Middle frontal gyrus (tissue), 1 donor: ENCODE results near the gene SFXN5.

ENCODE experiments used
- DNase-seq: peaks from one replicate; pipeline ENCODE4 v3.0.0-alpha.2; 2015; ENCODE audit warnings: low spot score; ENCODE audit errors: extremely low spot score

Gene SFXN5

DNA sequence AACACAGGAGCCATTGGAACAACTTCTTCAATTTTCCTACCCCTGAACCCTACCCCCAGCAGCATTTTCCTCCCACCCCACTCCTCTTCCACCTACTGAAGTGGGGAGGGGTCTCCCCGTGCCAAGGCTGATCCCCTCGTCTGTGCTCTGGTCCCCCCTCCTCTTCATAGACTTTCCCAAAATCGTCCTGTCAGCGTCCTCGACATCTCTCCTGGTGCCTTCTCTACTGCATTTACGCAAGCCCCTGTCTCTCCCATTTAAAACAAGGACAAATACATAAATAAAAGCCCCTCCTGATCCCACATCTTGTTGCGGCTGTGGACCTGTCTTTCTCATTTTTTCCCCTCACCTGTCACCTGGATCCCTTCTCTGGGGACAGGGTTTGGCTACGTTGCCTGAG, 112.0 kb downstream of the SFXN5 start:
- no peak for DNase-seq

DNA sequence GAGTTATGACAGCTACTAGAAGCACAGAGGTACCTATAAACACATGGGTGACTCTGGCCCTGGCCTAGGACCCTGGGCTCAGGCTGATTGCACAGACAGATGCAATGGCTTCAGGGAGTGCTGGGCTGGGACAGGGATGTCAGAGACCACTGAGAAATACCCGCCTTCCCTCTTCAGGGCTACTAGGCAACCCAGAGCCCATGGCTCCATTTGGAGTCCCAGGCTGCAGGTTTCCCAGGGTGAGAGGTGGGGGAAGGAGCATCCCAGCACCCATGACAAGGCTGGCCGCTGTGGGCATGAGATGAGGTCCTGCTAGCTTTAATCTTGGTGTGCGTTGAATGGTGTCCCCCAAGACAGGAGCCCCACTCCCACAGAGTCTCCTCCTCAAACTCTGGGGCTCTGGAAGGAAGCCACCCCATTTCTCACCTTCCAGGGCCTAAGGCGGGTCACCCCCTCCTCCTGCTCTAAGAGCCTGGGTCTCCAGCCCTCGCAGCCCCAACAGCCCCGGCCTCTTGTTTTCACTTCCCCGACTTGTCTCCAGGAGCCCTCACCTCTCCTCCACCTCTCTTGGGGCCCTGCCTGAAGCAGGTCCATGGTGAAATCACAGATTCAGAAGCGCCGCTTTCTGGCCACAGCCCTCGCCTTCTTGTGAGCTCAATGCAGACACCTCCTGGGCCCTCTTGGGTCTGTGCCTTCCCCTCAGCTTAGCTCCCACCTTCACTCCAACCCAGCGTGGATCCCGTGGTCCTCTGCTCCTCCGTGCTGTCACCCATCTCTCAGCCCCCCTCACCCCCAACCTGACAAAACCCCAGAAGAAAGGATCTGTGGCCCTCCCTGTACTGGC, 112.7 kb downstream of the SFXN5 start:
- no peak for DNase-seq

DNA sequence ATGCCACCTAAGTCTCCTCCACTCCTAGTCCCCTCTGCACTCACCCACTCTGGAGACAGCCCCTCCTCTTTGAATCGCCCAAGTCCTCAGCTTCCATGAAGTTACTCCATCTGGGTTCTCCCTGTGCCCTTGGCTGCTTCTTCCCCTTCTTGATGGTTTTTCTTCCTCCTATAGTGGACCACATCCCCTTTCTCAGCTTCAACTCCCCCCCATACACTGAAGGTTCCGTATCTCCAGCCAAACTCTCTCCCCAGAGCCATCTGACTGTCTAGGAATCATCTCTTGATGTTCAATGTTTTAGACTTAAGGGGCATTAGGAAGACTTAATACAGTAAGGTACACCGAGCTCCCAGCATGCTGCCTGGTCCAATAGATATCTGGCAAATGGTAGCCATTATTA, 114.6 kb downstream of the SFXN5 start:
- no peak for DNase-seq

DNA sequence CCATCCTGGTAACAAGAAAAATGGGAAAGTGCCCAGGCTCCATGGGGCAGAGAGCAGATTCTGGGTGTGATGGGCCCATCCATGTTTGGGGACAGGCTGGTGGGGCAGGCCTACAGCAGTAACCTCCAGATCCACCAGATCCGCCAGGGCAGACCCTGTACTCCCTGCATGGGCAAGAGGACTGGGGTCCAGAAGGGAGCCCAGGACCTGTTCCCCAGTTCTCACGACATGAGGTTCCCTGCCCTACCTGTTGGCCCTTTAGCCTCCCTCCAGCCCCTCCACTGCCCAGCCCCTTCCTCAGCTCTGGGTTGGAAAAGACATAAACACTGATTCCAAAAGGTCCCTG, 115.5 kb downstream of the SFXN5 start:
- DNase-seq: no peak

DNA sequence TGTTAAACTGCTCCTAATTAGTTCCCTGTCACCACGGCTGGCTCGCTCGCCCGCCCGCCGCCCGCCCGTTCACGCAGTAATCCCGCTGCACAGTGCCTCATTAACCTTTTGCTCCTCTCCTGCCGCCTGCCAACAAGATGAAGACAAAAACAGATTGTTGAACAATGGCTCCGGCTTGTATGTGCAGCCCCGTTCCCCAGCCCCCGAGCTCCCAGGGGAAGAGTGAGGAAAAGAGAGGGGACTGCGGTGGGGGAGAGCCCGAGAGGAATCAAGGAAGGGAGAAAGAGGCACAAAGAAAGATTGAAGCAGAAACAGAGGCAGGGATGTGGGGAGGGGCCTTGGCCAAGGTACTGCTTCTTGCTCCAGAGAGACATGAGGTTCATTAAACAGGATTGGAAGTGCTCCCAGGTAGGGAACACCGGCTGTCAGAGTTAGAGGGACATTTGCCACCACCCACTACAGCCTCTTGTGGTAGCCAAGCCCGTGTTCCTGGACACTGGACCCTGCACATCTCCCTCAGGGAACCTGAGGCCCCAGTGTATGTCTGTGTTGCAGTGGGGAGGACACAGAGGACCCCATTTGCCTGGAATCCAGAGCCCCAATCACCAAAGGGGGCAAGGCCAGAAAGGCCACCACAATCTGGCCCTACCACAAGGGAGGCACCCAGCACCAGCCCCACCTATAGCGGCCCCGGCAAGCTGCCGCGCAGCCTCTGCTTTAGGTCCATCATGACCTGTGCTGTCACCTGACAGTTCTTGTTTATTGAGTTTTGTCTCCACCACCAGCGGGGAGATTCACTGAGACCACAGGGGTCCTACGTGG, 116.1 kb downstream of the SFXN5 start:
- DNase-seq: no peak

DNA sequence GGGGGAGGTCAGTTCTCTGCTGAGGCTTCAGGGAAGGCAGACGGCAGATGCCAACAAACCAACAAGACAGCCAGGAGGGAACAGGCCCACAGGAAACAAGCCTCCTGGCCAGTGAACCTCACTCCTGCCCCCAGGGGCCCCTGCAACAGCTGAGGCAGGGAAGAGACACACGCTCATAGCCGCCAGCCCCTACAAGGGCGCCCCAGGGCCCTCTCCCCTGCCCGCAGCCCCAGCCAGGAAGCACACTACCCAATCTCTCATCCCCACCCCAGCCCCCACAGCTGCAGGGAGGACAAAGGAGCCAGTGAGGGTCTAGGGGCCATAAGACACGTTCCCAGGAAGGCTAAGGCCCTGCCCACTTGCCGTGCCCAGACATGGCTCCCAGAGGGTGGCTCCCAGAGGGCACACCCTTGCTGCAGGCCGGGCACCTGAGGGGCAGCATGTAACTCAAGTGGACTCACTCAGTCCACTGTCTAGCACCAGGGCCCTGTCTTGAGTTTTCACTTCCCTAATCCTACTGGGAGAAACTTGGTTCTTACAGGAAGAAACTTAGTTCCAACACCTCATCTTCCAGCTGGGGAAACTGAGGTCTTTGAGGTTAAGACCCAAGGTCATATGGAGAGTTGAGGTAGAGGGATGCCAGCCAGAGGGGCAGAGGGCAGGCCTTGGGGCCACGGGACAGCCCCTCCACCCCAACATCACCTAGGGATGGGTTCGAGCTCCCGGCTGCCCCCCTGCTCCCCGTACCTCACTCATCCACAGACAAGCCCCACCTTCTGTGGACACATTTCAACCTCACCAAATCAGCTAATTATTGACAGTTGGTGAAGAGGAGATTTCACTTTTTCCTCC, 116.9 kb downstream of the SFXN5 start:
- DNase-seq: no peak

DNA sequence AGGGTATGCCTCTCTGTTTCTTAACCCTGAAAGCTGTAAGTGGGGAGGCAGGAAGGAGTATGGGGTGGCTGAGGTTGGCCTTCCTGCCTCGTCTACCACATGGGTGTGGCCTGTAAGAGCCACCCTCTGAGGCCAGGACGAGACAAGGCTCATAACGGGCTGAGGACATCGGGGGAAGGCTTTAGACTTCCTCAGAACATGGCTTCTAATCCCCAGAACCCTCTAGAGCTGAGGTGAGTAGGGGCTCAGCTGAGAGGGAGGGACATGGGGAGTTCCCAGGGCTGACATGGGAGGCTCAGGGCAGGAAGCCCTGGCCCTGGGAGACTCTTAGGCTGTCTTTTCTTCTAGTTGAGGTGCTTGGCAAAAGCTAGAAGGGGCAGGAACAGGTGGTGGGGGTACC, 117.5 kb downstream of the SFXN5 start:
- no peak for DNase-seq

DNA sequence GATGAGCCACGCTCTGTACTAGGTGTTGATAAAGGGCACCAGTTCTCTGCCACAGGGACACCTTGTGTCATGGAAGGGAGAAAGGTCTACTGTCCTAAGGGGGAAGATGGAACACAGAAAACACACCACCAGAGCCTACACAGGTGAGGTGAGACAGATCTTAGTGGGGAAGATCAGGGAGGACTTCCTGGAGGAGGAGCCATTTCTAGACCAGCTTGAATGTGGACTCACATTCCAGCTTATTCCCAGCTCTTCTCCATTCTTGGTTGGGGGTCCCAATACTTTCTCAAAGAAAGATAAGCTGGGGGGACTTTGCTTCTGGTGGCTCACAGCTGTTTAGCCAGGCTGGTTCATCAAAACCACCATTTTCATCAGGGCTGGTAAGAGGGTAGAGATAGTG, 118.0 kb downstream of the SFXN5 start:
- DNase-seq: no peak

DNA sequence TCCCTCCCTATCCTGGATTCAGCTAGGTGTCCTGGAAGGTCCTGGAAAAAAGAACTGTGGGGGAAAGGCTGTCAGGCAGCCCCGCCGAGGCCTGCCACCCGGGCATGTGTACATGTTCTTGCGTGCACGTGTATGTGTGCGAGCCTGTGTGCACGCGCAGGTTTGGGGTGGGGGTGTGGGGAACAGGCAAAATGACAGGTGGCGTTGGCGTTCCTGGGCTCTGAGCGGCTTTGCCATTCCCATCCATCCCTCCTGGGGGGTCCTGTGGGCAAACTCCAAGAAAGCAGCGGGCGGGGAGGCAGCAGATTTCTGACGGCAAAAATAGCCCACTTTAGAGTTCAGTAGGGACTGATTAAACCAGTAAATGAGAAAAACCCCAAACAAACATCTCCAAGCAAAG, 118.6 kb downstream of the SFXN5 start:
- DNase-seq: no peak

DNA sequence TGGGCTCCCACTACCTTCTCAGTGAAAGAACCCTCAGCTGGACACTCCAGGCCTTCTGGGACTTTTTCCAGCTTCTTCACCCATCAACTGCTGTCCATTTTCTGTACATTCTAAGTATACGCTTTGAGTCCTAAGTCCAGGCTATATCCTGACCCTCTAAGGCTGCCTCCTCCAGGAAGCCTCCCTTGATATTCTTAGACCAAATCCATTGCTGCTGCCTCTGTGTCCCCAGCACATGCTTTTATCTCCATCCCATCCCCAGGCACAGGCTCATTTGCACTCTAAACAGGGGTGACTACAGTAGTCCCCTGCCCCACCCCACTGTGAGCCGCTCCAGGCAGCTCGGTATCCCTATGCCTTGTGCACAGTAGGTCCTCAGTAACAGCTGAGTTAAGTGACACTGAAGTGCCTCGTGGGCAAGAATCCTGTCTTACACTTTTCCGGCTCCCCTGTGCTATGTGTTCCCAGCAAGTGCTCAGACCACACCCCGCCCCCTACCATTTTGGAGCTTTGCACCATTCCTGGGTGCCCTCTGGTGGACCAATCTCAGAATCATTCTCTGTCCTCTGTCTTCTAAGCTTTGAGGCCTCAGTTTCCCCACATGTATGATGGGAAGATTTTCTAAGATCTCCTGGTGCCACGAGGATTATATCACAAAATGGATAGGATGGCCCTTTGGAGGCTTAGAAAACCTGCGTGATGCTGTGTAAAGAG, 119.2 kb downstream of the SFXN5 start:
- no peak for DNase-seq

DNA sequence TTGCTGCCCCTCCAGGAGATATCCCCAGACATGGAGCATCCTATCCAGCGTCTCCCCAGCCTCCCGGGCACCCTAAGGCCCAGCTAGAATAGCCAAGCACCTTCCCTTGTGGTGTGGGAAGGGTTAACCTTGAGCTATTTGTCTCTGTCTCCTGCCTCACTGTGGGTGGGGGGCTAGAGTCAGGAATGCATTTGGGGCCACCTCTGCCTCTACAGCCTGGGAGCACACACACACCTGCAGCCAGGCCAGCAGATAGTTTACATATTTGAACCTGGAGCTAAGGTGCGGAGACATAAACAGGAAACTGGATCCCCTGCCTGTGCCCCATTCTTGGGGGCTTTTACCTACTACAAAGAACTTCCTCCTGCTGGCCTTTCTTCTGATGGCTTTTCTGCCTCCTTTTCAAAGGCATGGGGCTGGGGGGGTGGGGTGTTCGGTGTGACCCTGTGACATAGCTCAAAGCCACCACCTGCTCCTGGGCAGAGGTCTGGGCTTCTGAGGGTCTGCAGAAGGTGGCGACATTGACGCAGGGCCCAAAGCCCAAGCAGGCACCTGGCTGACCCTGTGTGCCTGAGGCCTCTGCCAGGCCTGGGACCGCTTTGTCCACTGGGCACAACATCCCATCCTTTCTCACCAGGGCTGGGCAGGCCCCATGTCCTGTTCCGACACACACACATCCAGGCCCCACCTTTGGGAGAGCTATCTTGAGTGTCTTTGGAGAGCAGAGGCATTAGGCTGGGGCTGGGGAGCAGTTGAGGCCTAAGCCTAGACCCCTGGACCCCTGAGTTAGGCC, 120.0 kb downstream of the SFXN5 start:
- DNase-seq: no peak

DNA sequence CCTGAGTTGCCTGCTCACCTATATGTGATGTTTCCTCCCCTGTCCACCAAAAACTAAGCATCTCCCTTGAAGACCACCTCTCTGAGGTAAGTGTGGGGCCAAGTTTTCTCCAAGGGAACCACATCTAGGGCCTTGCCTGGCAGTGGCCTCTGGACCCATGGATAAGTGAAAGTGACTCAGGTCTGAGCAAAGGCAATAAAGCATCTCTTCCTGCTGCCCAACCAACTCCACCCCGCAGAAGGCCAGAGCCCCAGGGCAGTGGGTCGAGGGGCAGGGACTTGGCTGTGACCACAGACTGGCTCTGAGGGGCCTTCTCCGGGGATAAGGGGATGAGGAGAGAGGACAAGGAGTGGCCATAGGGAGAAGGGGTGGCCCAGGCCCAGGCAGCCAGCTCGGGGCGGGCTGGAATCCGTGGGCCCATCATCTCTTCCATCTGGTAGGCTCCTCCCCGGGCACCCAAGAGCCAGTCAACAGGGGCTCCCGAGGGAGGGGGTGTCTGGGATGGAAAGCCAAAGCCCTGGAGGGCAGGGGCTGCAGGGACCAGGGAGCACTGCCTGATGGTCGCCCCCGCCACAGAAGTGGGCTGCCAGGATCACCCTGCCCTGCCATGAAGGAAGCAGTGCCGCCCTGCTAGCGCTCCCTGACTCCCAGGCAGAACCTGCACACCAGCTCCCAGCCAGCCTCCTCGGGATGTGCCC, 120.8 kb downstream of the SFXN5 start:
- DNase-seq: no peak

DNA sequence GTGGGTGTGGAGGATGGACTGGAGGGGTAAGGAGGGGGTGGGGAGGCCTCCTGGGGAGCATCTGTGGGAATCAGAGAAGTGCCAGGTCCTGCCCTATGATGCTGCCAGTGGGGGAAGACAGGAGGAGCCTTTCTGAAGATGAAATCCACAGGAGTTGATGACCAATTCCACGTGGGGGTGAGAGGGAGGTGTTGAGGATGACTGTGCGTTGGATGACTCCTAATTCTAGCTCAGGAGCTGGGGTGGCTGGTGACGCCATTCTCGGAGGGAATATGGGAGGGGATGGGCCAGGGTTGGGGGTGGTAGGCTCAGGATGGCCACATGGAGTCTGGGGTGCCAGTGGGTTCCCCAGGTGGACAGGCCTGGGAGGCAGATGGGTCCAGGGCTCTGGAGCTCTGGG, 121.9 kb downstream of the SFXN5 start:
- DNase-seq: no peak

DNA sequence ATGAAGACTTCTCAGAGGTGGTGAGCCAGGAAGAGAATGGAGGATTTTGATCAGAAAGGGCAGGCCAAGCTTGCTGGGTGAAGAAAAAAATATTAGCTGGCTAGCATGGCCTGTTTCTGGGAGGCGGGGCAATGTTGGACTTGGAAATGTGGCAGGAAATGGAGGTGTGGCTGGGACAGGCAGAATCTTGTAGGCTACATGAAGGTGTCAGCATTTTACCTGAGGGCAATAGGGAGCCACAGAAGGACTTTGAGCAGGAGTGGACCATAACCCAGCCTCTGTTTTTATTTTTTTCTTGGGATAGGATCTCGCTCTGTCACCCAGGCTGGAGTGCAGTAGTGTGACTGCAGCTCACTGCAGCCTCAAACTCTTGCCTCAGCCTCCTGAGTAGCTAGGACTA, 122.5 kb downstream of the SFXN5 start:
- no peak for DNase-seq

DNA sequence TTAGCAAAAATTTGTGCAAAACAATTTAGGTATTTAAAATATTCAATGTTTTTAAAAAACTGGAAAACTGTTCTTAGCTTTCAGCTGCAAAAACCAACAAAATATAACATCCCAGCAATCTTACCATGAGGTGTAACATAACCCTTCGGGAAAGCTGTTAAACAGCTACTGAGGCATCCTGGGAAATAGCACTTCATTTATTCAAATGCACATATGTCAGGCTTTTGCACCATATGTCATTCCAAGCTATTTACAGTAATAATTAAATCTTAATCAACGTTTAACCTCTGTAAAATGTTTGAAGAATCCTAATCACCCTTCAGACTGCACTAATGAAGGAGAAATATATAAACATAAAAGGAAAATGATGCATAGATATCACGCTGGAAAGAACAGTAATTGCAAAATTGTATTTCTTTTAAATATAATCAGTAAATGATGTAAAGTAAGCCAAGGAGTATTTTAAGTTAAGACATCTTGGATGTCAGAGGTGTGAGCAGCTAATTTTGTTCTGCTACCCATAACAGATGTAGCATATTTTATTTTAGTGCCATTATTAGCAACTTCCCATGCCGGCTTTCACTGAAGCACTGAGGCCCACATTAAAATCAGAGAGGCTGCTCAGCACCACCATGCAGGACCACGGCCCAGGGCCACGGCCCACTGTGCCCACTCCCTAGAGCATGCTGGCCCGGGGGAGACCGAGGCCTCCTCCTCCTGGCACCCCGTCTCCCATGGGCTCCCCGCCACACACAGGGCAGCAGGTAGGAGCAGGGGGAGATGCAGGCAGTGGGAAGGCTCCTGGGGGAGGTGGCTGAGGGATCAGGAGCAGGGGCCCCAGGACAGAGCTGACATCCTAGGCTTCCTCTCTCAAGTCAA, 123.3 kb downstream of the SFXN5 start:
- DNase-seq: no peak

DNA sequence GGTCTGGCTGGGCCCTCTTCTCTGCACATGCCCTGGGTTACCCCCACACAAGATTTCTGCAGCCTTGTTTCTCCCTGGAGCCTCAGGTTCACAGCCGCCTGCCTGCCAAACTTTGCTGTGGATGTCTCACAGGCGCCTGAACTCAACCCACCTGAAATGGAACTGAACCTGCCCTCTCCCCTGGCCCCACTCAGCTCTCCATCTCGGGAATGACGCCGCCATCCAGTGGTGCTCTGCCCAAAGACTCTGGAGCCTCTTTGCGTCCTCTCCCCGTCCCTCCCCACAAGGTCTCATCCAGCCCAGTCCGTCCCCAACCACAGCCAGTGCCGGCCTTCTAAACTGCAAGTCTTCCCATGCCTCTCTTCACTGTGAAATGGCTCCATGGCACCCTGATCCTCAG, 125.0 kb downstream of the SFXN5 start:
- DNase-seq: no peak

DNA sequence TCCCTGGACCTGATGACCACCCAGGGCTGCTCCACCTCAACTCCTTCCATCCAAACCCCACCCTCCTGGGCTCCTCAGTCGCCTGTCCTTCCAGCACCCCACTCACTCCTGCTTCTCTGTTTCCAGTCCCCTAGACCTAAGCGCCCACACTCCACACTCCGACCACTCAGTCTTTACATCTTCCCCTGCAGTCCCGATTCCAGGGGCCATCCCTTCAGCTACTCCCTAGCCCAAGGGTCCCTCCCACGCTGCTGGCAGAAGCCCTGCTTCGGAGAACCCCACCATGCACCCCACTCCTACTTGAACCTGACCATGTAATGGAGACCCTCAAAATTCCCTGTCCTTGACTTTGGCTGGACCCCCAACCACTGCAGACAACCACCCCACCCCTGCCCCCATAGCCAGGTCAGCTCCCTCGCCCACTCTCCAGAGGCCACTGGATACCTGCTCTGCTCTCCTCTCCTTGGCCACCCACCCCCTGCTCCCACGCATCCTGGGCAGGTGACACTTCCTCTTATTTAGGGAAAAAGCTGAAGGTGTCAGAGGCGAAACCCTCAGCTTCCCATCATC, 126.0 kb downstream of the SFXN5 start:
- no peak for DNase-seq

DNA sequence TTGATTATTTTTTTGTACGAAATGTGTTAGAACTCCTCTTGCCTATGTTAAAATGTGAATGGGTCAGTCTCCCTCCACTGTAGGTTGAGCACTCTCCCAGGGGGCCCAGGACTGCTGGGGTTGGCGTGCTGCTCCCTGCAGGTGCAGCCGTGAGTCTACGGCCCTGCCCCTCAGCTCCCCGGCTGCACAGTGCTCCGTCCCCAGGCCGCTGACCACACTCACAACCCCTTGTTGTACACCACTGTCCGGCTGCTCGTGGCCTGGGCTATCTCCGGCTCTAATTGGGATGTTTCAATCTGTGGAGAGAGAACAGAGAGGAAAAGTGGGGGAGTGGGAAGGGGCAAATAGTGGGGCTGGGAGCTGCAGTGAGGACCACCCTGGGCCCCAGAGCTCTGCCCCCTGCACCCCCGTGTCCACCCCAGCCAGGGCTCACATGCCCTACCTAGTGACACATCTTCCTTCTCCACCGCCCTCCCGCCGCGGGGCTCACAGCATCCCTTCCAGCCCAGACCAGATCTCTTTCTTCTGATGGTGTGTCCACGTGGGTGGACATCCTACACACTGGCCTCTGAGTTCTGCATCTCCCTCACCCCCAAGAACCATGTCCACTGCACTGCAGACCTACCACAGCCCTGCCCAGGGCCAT, 126.6 kb downstream of the SFXN5 start:
- no peak for DNase-seq
